IPS DF 4.7 (cell line): Measurements from ENCODE around the gene DMD.

ENCODE experiments used
- DNase-seq: peaks from one replicate; pipeline ENCODE4 v3.0.0-alpha.2; 2013; ENCODE audit warnings: low spot score; ENCODE audit errors: extremely low read depth

The DMD gene

GRCh38 chrX:31314921-31315320 is 1896.4 kb downstream of the DMD start:
- DNase-seq: no peak

- DNase-seq: no peak
Measured at GRCh38 chrX:31307952-31308351, 1903.4 kb downstream of the DMD start.

DNA sequence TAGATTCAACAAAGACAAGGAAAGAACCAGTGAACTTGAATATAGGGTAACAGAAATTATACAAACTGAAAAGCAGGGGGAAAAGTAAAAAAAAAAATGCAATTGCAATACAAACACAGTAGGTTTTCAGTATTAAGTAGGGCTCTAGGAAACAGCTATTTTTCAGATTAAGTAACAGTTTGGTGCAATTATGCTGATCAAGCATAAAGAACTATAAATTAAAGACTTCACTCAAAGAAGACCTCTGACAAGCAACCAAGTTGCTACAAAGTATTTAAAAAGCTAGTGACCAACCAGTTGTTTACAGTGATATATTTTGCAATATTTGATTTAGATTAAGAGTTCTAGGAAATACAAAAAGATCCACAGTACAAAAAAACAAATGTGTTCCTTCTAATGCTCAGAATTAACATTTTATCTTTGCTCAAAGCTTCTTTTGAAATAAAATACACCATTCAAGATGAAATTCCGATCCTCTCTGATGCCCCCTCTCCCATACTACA is 1908.7 kb downstream of the DMD start:
- no peak for DNase-seq

- no peak for DNase-seq
Measured at GRCh38 chrX:31301941-31302340, 1909.4 kb downstream of the DMD start.

DNA sequence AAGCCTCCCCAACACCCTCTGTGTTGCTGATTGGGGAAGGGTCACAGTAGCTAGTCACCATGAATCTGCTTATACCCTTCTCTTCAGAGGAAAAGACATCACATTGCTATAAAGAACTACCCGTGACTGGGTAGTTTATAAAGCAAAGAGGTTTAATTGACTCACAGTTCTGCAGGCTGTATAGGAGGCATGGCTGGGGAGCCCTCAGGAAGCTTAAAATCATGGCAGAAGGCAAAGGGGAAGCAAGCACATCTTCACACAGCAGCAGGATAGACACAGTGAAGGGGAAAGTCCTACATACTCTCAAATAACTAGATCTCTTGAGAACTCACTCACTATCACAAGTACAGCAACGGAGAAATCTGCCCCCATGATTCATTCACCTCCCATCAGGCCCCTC is 1910.1 kb downstream of the DMD start:
- no peak for DNase-seq

DNA sequence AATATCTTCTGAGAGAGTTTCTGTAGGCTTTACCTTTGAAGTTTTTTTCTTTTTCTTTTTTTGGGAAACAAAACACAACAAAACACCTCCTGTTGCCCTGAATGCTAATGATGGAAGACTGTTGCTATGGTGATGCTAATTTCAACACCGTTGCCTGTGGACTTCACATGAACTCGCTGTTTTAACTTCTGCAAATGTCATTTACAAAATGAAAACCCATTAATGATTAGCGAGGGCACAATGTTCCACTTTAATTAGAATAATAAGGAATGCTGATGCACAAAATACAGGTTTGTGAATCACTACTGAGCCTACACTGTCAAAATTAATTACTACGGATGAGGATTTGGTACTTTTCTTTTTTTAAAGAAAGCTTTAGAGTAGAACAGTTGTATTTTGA is 1912.4 kb downstream of the DMD start:
- no peak for DNase-seq

DNA sequence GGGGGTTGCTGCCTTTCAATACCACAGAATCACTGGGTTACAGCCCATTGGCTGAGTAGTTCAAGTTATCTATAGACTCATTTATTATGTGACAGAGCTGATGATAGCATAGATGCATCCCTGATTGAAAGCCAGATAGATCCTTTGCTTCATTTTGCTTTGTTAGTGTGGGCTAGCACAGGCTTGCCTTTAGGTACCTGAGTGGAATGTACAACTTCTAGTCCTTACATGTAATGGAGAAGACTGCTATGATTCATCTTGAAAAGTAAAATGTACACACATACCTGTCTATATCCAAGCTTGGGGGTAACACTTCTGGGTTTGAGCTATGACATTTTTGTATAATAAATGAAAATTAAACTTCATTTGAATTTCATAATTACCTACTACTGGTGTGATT is 1913.5 kb downstream of the DMD start:
- DNase-seq: no peak

DNA sequence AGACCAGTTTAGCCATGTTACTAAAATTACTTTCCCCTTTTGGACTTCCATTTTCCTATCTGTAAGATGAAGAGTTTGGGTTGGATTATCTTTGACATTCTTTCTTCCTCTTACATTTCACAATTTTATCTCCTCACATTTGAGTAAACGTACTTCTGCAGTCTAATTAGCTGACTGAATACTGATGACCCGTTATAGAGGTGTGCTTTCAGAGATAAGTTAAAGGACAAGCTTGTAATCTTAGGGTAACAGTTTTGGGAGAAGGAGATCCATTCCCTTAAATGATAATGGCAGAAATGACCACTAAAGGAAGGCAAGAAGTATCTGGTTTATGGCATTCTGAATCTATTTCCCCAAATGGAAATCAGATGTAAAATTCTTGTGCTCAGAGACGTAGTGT is 1916.9 kb downstream of the DMD start:
- no peak for DNase-seq

- no peak for DNase-seq
Measured at GRCh38 chrX:31293409-31293808, 1917.9 kb downstream of the DMD start.

- no peak for DNase-seq
Measured at GRCh38 chrX:31291131-31291530, 1920.2 kb downstream of the DMD start.

DNA sequence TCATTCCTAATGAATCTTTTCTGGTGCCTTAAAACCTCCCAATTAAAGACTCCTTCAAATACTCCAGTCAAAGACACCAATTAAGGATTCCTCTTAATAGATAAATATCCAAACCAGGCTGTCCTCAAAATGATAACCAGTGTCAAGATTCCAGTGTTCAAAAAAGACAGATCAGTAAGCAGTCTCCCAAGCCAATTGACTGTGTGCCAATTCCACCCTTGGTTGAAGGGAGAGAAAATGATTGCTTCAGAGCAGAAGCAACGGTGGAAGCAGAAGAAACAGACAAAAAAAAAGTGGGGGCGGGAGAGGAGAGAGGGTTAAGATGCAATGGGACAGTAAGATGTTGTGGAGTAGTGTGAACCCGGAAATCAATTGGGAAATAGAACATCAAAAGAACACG is 1923.5 kb downstream of the DMD start:
- DNase-seq: no peak

DNA sequence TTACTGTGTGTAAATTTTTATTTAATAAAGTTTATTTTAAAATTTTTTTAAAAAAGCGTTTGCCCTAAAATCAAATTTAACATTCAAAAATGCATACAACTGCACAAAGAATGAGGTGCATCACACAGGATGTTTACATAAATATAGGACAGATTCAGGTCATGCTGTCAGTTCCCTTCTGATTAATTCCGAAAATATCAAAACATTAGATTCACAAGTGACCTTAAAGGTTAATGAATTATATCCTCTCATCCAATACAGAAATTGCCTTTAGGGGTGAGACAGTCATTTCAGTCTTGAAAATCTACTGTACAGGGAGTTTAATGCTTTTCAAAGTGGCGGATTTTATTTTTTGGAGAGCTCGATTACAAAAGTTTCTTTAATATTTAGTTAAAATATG is 1930.8 kb downstream of the DMD start:
- no peak for DNase-seq

DNA sequence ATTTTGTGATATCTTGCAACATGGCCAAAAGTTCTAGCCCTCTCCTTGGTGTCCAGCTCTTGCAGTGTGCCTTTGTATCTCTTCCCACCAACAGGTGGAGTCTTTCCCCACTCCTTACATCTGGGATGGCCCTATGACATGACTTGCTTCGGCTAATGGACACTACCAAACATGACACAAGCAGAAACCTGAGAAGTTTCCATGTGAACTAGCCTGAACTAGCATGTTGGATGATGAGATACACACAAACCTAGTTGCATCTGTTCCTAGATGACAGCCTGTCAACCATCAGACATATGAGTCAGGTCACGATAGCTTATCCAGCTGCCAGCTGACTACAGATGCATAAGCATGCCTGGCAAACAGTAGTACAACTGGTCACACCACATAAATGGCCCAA is 1932.0 kb downstream of the DMD start:
- no peak for DNase-seq

GRCh38 chrX:31272472-31272775 is 1938.9 kb downstream of the DMD start:
- no peak for DNase-seq

- no peak for DNase-seq
Measured at GRCh38 chrX:31271615-31272471, 1939.5 kb downstream of the DMD start.

GRCh38 chrX:31269914-31270313 is 1941.4 kb downstream of the DMD start:
- no peak for DNase-seq

DNA sequence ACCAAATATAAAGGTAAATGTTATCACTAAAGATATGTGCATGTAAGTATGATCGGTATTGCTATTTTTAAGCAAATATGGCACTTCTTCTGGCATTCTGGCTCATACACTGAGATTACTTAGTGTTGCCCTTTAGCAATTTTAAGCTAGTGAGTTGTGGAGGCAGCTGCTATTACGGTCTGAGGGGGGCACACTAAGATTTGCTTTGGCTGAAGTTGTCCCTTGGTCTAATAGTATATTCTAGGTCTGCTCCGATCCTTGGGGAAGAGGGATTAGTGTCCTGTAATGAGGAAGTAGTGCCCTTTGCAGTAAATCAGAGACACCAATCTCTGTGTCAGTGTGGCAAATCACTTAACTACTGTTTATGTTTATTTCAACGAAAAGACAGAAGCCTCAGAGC is 1943.0 kb downstream of the DMD start:
- DNase-seq: no peak

- DNase-seq: no peak
Measured at GRCh38 chrX:31266203-31267076, 1944.9 kb downstream of the DMD start.

DNA sequence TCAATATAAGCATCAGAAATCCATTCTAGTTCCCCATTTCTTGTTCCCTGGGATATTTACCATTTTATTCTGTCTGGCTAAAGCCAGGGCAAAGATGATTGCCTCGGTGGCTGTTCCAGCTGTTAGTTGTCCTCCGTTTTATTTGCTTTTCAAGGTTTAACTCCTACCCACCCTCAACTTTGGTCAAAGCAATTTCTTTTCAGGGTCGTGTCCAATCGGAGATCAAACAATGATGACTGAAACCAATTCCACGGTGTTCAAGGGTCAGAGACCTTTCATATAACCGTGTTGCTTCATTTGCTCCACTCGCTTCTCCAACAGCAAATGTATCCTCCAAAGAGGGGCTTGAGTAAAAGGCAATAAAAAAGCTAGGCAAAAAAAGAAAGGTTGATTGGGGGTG is 1946.0 kb downstream of the DMD start:
- no peak for DNase-seq

GRCh38 chrX:31260351-31260750 is 1951.0 kb downstream of the DMD start:
- DNase-seq: no peak

- DNase-seq: no peak
Measured at GRCh38 chrX:31258166-31258565, 1953.2 kb downstream of the DMD start.

DNA sequence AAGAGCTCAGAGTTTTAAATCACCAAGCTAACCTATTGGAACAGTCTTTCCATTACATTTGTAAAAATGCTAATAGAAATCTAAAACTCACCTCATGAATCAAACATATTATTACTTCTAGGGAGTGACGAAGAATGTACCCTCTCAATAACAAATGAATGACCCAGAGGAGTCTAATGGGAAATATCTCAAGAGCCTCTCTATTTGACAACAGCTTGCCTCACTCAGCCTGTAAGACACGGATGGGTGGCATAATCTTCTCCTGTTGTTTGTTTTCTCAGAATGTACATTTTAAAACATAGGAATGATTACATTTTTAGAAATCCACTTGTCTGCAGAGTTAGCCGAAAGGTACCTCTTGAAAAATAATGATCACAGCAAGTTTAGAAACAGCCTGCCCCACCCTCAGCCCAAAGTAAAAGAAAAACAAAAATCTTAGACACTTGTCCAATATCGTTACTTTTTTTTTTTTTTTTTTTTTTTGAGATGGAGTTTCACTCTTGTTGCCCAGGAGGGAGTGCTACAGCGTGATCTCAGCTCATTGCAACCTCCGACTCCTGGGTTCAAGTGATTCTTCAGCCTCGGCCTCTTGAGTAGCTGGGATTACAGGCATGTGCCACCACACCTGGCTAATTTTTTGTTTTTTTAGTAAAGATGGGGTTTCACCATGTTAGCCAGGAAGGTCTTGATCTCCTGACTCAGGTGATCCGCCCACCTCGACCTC is 1955.9 kb downstream of the DMD start:
- no peak for DNase-seq
